ENCODE results near the gene STXBP6.

Gene STXBP6

DNA sequence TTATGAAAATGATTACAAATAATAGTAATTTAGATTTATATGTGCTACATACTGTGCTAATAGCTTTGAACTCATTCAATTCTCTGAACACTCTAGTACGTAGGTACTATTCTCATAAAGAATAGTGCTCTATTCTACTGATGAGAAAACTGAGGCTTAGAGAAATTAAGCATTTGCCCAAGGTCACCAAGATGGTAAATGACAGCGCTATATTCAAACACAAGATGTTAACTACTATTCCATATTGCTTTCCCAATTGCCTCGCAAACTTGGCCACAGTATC is 233.1 kb downstream of the STXBP6 start:
- Histone ChIP-seq H3K27me3 (ENCODE audit: low read depth, low read length) (no peaks in the 10 kb centered on the region), H3K9ac (ENCODE audit: low read length) (no peak overlapping the region), H4K20me1 (ENCODE audit: insufficient read depth, low read length) (no peaks in the 10 kb centered on the region), H3K79me2 (ENCODE audit: low read length) (no peaks in the 10 kb centered on the region), H3K4me2 (ENCODE audit: low read length) (no peak overlapping the region), H3K27ac (ENCODE audit: low read length) (no peak overlapping the region), H2AFZ (ENCODE audit: low read depth, low read length) (no peak overlapping the region), H3K36me3 (replicated peaks; ENCODE audit: low read depth, low read length) (no peaks in the 10 kb centered on the region), H3K4me1 (ENCODE audit: low read length) (no peaks in the 10 kb centered on the region), H3K4me3 (ENCODE audit: low read length) (no peak overlapping the region), H3K9me3 (ENCODE audit: insufficient read depth, low read length) (no peaks in the 10 kb centered on the region)
- TF ChIP-seq, protein P1, sequence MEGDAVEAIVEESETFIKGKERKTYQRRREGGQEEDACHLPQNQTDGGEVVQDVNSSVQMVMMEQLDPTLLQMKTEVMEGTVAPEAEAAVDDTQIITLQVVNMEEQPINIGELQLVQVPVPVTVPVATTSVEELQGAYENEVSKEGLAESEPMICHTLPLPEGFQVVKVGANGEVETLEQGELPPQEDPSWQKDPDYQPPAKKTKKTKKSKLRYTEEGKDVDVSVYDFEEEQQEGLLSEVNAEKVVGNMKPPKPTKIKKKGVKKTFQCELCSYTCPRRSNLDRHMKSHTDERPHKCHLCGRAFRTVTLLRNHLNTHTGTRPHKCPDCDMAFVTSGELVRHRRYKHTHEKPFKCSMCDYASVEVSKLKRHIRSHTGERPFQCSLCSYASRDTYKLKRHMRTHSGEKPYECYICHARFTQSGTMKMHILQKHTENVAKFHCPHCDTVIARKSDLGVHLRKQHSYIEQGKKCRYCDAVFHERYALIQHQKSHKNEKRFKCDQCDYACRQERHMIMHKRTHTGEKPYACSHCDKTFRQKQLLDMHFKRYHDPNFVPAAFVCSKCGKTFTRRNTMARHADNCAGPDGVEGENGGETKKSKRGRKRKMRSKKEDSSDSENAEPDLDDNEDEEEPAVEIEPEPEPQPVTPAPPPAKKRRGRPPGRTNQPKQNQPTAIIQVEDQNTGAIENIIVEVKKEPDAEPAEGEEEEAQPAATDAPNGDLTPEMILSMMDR (IDR thresholded peaks at IDR 0.05; ENCODE audit: low read depth, low read length): no peak

DNA sequence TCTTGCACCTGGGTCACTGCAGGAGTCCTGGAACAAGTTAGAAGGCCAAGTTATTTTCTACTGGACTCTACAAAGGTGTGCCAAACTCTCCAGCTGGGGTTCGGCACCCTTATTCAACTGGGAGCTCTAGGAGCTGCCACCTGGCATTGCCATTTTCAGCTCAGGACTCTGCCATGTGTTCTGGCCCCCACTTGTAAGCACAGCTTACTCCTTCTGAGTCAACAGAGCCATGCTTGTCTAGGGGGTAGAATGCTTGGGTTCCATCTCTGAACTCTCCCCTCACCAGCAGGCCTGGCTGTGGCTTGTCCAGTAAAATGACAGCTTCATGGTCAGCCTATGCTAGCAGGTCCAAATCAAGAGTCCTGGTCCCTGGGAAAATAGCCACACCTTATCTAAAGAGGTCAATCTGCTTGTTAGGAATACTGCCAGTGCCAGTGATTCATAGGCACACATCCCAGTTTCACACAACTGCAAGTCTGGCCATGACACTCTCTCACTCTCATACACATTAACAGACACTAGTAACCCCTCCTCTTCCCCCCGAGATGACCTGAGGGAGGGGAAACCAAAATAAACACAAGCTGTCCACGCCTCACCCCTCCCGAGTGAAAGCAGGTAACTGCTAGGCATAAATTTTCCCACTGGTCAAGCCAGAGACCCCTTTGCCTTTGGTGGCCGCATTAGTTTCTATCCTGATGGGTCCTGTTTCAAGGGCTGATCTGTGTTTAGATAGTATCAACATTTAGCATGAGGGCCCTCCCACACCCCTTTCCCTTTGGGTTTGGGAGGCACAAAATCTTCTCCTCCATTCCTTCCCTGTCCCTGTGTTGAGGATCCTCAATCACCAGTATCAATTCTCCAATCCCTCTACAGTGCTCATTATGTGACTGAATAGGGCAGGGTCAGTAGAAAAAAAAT is 233.7 kb downstream of the STXBP6 start:
- Histone ChIP-seq H3K9ac (ENCODE audit: low read length) (no peak overlapping the region), H4K20me1 (ENCODE audit: insufficient read depth, low read length) (no peaks in the 10 kb centered on the region), H3K27ac (ENCODE audit: low read length) (no peak overlapping the region), H3K79me2 (ENCODE audit: low read length) (no peaks in the 10 kb centered on the region), H3K27me3 (ENCODE audit: low read depth, low read length) (no peaks in the 10 kb centered on the region), H3K36me3 (replicated peaks; ENCODE audit: low read depth, low read length) (no peaks in the 10 kb centered on the region), H3K9me3 (ENCODE audit: insufficient read depth, low read length) (no peaks in the 10 kb centered on the region), H3K4me1 (ENCODE audit: low read length) (no peaks in the 10 kb centered on the region), H2AFZ (ENCODE audit: low read depth, low read length) (no peak overlapping the region), H3K4me2 (ENCODE audit: low read length) (no peak overlapping the region), H3K4me3 (ENCODE audit: low read length) (no peak overlapping the region)
- TF ChIP-seq EZH2phosphoT487 (IDR thresholded peaks at IDR 0.05; ENCODE audit: low read depth): no peak
- TF ChIP-seq, protein P1 (IDR thresholded peaks at IDR 0.05; ENCODE audit: low read depth, low read length): no peak

DNA sequence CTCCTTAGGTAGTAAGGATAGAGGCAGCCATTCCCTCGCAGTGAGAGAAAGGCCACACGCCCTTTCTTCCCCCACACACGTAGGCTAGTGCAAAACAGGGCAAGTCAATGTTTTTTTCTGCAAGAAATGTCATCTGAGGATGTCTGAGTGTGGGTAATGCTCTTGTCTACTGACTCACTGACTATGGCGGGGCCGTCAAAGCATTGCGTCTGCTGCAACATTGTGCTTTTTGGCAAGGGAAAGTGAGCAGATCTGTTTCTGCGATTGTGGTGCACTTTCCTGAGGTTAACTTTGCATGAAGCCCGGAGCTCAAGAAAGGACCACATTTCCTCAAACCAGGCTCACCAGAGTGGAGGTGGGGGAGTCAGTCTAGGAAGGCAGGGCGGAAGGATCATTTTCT is 234.4 kb downstream of the STXBP6 start:
- Histone ChIP-seq H3K27me3 (ENCODE audit: low read depth, low read length) (no peaks in the 10 kb centered on the region), H3K27ac (ENCODE audit: low read length) (no peak overlapping the region), H3K4me3 (ENCODE audit: low read length) (no peak overlapping the region), H3K4me1 (ENCODE audit: low read length) (no peaks in the 10 kb centered on the region), H3K79me2 (ENCODE audit: low read length) (no peaks in the 10 kb centered on the region), H3K36me3 (replicated peaks; ENCODE audit: low read depth, low read length) (no peaks in the 10 kb centered on the region), H3K4me2 (ENCODE audit: low read length) (no peak overlapping the region), H3K9me3 (ENCODE audit: insufficient read depth, low read length) (no peaks in the 10 kb centered on the region), H3K9ac (ENCODE audit: low read length) (no peak overlapping the region), H4K20me1 (ENCODE audit: insufficient read depth, low read length) (no peaks in the 10 kb centered on the region), H2AFZ (ENCODE audit: low read depth, low read length) (no peak overlapping the region)
- no peak for TF ChIP-seq EZH2phosphoT487 (IDR thresholded peaks at IDR 0.05; ENCODE audit: low read depth)
- TF ChIP-seq, protein P1 (IDR thresholded peaks at IDR 0.05; ENCODE audit: low read depth, low read length): no peak

DNA sequence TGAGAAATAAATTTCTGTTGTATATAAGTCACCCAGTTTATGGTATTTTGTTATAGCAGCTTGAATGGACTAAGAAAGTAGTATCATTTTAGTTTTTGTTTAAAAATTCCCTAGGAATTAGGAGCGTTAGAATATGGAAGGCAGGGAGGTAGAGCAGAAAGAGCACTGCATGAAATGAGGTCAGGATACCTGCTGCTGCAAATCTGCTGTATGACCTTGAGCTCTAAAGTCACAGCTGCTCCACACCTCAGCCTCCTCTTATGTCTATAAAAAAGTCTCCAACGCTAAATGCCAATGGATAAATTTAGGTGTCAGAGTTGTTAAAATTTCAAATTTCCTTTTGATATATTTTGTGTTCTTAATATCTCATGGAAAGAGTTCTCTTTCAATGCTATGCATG is 235.0 kb downstream of the STXBP6 start:
- Histone ChIP-seq H3K4me3 (ENCODE audit: low read length) (no peak overlapping the region), H4K20me1 (ENCODE audit: insufficient read depth, low read length) (no peaks in the 10 kb centered on the region)

More for the DNA sequence above, 235.0 kb downstream of the STXBP6 start:
- H3K36me3 ChIP-seq (replicated peaks; ENCODE audit: low read depth, low read length): no peaks in the 10 kb centered on the region
- H3K4me1 ChIP-seq (ENCODE audit: low read length): no peaks in the 10 kb centered on the region
- no peaks in the 10 kb centered on the region for H3K27me3 ChIP-seq (ENCODE audit: low read depth, low read length)
- H3K4me2 ChIP-seq (ENCODE audit: low read length): no peak overlapping the region
- H3K79me2 ChIP-seq (ENCODE audit: low read length): no peaks in the 10 kb centered on the region
- no peak overlapping the region for H3K9ac ChIP-seq (ENCODE audit: low read length)
- no peak overlapping the region for H3K27ac ChIP-seq (ENCODE audit: low read length)
- H3K9me3 ChIP-seq (ENCODE audit: insufficient read depth, low read length): no peaks in the 10 kb centered on the region
- no peak overlapping the region for H2AFZ ChIP-seq (ENCODE audit: low read depth, low read length)
- TF ChIP-seq EZH2phosphoT487 (IDR thresholded peaks at IDR 0.05; ENCODE audit: low read depth): no peak
- TF ChIP-seq, protein P1 (IDR thresholded peaks at IDR 0.05; ENCODE audit: low read depth, low read length): no peak
